ENCODE results near the gene SCN8A.
A peak's percentile ranks its signal among the peaks of the same experiment; 100 is the strongest.
"Not testable (repeated sequence)": the region's sequence is repeated elsewhere in the genome, so short reads cannot be mapped to it uniquely, and the experiment has no call there.

Gene SCN8A

GRCh38 chr12:51773145-51773869, 182.3 kb downstream of the SCN8A start:
- DNase-seq (ENCODE audit: low read depth), result no peak

- DNase-seq (ENCODE audit: low read depth), result no peak
These were observed 183.9 kb downstream of the SCN8A start for GRCh38 chr12:51774933-51775332.

GRCh38 chr12:51777457-51777856, 186.4 kb downstream of the SCN8A start:
- DNase-seq (ENCODE audit: low read depth), result no peak

GRCh38 chr12:51777973-51778372, 186.9 kb downstream of the SCN8A start:
- DNase-seq (ENCODE audit: low read depth), result no peak

- no peak for DNase-seq (ENCODE audit: low read depth)
These were observed 188.8 kb downstream of the SCN8A start for GRCh38 chr12:51779876-51780275.

GRCh38 chr12:51784688-51785087, 193.7 kb downstream of the SCN8A start:
- no peak for DNase-seq (ENCODE audit: low read depth)

- no peak for DNase-seq (ENCODE audit: low read depth)
These were observed 194.9 kb downstream of the SCN8A start for GRCh38 chr12:51785906-51786305.

- peak; percentile 26 for DNase-seq (ENCODE audit: low read depth)
These were observed 197.8 kb downstream of the SCN8A start for GRCh38 chr12:51788876-51789275.

GRCh38 chr12:51792417-51792816, 201.4 kb downstream of the SCN8A start:
- no peak for DNase-seq (ENCODE audit: low read depth)

- DNase-seq (ENCODE audit: low read depth), result peak; percentile 8
These were observed 202.2 kb downstream of the SCN8A start for GRCh38 chr12:51793201-51793600.

GRCh38 chr12:51797301-51797700, 206.3 kb downstream of the SCN8A start:
- no peak for DNase-seq (ENCODE audit: low read depth)

- DNase-seq (ENCODE audit: low read depth), result not testable (repeated sequence)
These were observed 207.0 kb downstream of the SCN8A start for GRCh38 chr12:51798051-51798450.

GRCh38 chr12:51798501-51798900, 207.5 kb downstream of the SCN8A start:
- DNase-seq (ENCODE audit: low read depth), result no peak

GRCh38 chr12:51801027-51801426, 210.0 kb downstream of the SCN8A start:
- no peak for DNase-seq (ENCODE audit: low read depth)

GRCh38 chr12:51806896-51807295, 215.9 kb downstream of the SCN8A start:
- DNase-seq (ENCODE audit: low read depth), result no peak

- no peak for DNase-seq (ENCODE audit: low read depth)
These were observed 218.2 kb downstream of the SCN8A start for GRCh38 chr12:51809193-51809592.

GRCh38 chr12:51811203-51812202, 220.5 kb downstream of the SCN8A start:
- DNase-seq (ENCODE audit: low read depth), result no peak

GRCh38 chr12:51812871-51813270, 221.8 kb downstream of the SCN8A start:
- DNase-seq (ENCODE audit: low read depth), result no peak

GRCh38 chr12:51813931-51814310, 222.9 kb downstream of the SCN8A start:
- DNase-seq (ENCODE audit: low read depth), result no peak

- no peak for DNase-seq (ENCODE audit: low read depth)
These were observed 223.5 kb downstream of the SCN8A start for GRCh38 chr12:51814311-51815088.

GRCh38 chr12:51815571-51815970, 224.5 kb downstream of the SCN8A start:
- no peak for DNase-seq (ENCODE audit: low read depth)
